ENCODE measurements around the gene POLR2E. TPM values are rescaled to one million over a fixed set of nuclear protein-coding genes. Genes with fewer than 3 reads are reported as not detected.

Gene POLR2E
- total and polyA plus RNA-seq, 2 donors (not counting 1 experiment from before 2014, with no cell fraction given): 103 to 121 TPM

DNA sequence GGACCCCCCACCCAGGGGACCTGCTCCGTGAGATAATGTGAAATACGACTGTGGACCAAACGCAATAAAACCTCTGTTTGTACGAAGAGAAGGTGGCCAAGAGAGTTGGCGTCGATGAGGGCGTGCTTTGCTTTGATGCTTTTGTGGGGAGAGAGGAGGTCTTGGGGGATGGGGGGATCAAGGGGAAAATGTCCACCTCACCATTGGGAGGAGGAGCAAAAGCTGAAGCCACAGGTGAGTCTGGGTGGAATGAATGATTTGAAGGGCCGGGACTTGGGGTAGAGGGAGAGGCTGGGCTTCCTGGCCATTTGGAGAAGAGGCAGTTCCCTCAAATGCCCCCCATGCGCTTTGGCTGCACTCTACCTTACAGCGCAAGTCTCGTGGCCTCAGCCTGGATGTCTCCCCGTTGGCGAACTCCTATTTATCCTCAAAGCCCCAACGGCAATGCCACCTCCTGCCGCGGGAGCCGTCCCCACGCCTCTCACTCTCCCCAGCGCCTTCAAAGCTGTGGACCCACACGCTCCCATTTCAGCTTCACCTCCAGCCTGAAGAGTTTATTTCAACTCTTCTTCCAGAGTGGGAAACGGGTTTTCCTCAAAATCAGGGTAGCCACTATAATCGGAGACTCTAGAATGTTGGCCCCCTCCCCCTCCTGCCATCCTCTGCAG, 56.1 kb downstream of the POLR2E start:
- H3K36me3 ChIP-seq (replicated peaks in 1 of 2; ENCODE audit: control extremely low read depth in 1 of 2, control insufficient read depth in 1 of 2, extremely low read depth in 1 of 2, insufficient read depth in 2 of 2, low read length in 1 of 2): peaks cover 0 to 43% of the 10 kb centered on the region in 2 experiments
- ATAC-seq (ENCODE audit: low read depth) (no peak), DNase-seq (no peak)
- peak overlapping the region in 4 of 5 experiments; percentile 23 to 75 (median 55) for H3K4me3 ChIP-seq (ENCODE audit: control extremely low read depth in 1 of 5, extremely low read depth in 1 of 5, insufficient read depth in 1 of 5, low read depth in 2 of 5, low read length in 4 of 5)
- peaks cover 39 to 66% of the 10 kb centered on the region in 2 donors for H3K4me1 ChIP-seq (ENCODE audit: control insufficient read depth in 2 of 2, insufficient read depth in 2 of 2, low read length in 2 of 2)
- ChIA-PET POLR2A (interaction anchor here (0.5 to 6.8 kb wide), 21 partner anchors 11 to 1660 kb away, joined by 3 to 91 read pairs (median 5); partner anchors contain the start of genes ARHGAP45, CNN2, RNU6-2 and WDR18), CTCF (interaction anchor here (0.8 to 4.5 kb wide), 10 partner anchors 11 to 227 kb away, joined by 3 to 35 read pairs (median 5); partner anchors contain the start of genes ARHGAP45, CNN2, RNU6-2 and WDR18)
- peak overlapping the region; percentile 81 to 92 for H3K27ac ChIP-seq (ENCODE audit: low read length in 2 of 2)
- intact Hi-C loops (cut with micrococcal nuclease): loop anchor here (2.0 kb wide), 3 partner anchors 30 to 56 kb away; partner anchors contain the start of gene POLR2E
- Mint-ChIP-seq H3K27ac (peak overlapping the region; percentile 99), H3K4me3 (peak overlapping the region; percentile 97), H3K9me3 (ENCODE audit: insufficient read depth) (no peaks in the 10 kb centered on the region), H3K4me1 (peaks cover 51% of the 10 kb centered on the region), H3K27me3 (no peaks in the 10 kb centered on the region)
- H2AFZ ChIP-seq (ENCODE audit: insufficient read depth, low read depth, low read length, poor library complexity, severe bottlenecking): no peak overlapping the region
- peaks cover 55% of the 10 kb centered on the region for H4K20me1 ChIP-seq (ENCODE audit: control insufficient read depth, insufficient read depth, low read length, poor library complexity, severe bottlenecking)
- H3K79me2 ChIP-seq (ENCODE audit: control insufficient read depth, insufficient read depth, low read length): peaks cover 37% of the 10 kb centered on the region
- H3K9me3 ChIP-seq (ENCODE audit: control extremely low read depth in 1 of 3, control insufficient read depth in 2 of 3, insufficient read depth in 1 of 3, low read length in 2 of 3): no peaks in the 10 kb centered on the region
- peak overlapping the region; percentile 92 for H3K4me2 ChIP-seq (replicated peaks; ENCODE audit: low read depth, low read length, poor library complexity, severe bottlenecking)
- H3K27me3 ChIP-seq (replicated peaks in 1 of 4; ENCODE audit: control extremely low read depth in 1 of 4, control insufficient read depth in 3 of 4, insufficient read depth in 4 of 4, low read length in 3 of 4): no peaks in the 10 kb centered on the region
- TF ChIP-seq EZH2 (IDR thresholded peaks at IDR 0.05; ENCODE audit: borderline replicate concordance, insufficient read depth, low read depth, low read length, poor library complexity, severe bottlenecking): no peak
- no peak for TF ChIP-seq CTCF (IDR thresholded peaks at IDR 0.05)
- peak overlapping the region; percentile 85 for H3K9ac ChIP-seq (ENCODE audit: low read length)
- 56% methylated on average over 17 of the region's 22 CpGs for WGBS (ENCODE audit: insufficient coverage)

Data from B cell (primary cell).